Sigmoid colon (tissue), 7 donors: ENCODE data around the gene CCSER1. TPM values are rescaled to one million over a fixed set of nuclear protein-coding genes. Genes with fewer than 3 reads are reported as not detected.

ENCODE experiments used
- DNase-seq: peaks from one replicate; pipeline ENCODE4 v3.0.0-alpha.2; 2019
- H3K27ac ChIP-seq, 4 donors: fragments of 200-600 bp; sonication (generic); one replicate each; pipeline ENCODE4 v1.5.1; 2016 to 2019; ENCODE audit warnings: mild to moderate bottlenecking in 1 of 4
- H3K27me3 ChIP-seq, 3 donors: fragments of 200-600 bp; sonication (generic); one replicate each; pipeline ENCODE4 v1.5.1; 2019; ENCODE audit warnings: mild to moderate bottlenecking in 1 of 3
- H3K36me3 ChIP-seq, 4 donors: fragments of 200-600 bp; sonication (generic); one replicate each; pipeline ENCODE4 v1.5.1; 2016 to 2019
- H3K4me1 ChIP-seq, 4 donors: fragments of 200-600 bp; sonication (generic); one replicate each; pipeline ENCODE4 v1.5.1; 2017 to 2019
- H3K4me3 ChIP-seq, 4 donors: fragments of 200-600 bp; sonication (generic); one replicate each; pipeline ENCODE4 v1.5.1; 2017 to 2019; ENCODE audit warnings: mild to moderate bottlenecking in 2 of 4, moderate library complexity in 1 of 4
- H3K9me3 ChIP-seq, 4 donors: fragments of 200-600 bp in 3 of 4; sonication (generic) in 3 of 4; one replicate each; pipeline versions ENCODE4 v1.5.1 to v1.6.1; 2013 to 2019
- EP300 ChIP-seq, 4 donors: sonication (generic); formaldehyde crosslinking; IDR thresholded peaks; one replicate each; pipeline ENCODE4 v1.6.1; 2017; ENCODE audit warnings: antibody characterized with exemption in 4 of 4
- POLR2A ChIP-seq, 2 donors: fragments of 450-650 bp; IDR thresholded peaks; one replicate each; pipeline ENCODE4 v1.6.1; 2016; ENCODE audit warnings: antibody characterized with exemption in 2 of 2, mild to moderate bottlenecking in 2 of 2, moderate library complexity in 2 of 2
- POLR2AphosphoS5 ChIP-seq, 4 donors: sonication (generic); formaldehyde crosslinking; IDR thresholded peaks; one replicate each; pipeline ENCODE4 v1.6.1; 2017; ENCODE audit warnings: antibody characterized with exemption in 4 of 4
- WGBS, 2 donors: extraction: QIAGEN DNeasy Blood & Tissue Kit; methylation state at CpG; one replicate each; pipeline ENCODE4 v1.1.7; 2013; 5-methylcytosine and 5-hydroxymethylcytosine counted together
- intact Hi-C: fragments of 100-400 bp; cut with DNase I; formaldehyde crosslinking; loops from one replicate; pipeline ENCODE4 v1.15.1; 2023
- polyA plus RNA-seq, 3 donors: library from polyadenylated mRNA; stranded (reverse); fragments of 200-250 nt; gene quantifications; one replicate each; pipeline ENCODE4 v1.2.3, GENCODE V29; 2013
- total RNA-seq, 4 donors: library from RNA; depleted of rRNA; stranded (reverse); fragments of >200 nt; gene quantifications; one replicate each; pipeline ENCODE4 v1.1.0, GENCODE V29; 2016
- TF ChIP-seq, protein P1 (sequence below), 4 experiments: fragments of 450-650 bp in 3 of 4; fragments of 200-600 bp in 1 of 4; IDR thresholded peaks; one replicate each; pipeline ENCODE4 v1.5.1; 2016 to 2019; ENCODE audit warnings: antibody characterized with exemption in 4 of 4, mild to moderate bottlenecking in 3 of 4, moderate library complexity in 2 of 4
- donor health status: healthy with polysubstance abuse.
- donor health status: Bipolar disorder and iron deficiency.
- donor health status: healthy.

Gene CCSER1
- total and polyA plus RNA-seq, 7 donors: 1.6 to 7.2 (median 4.2) TPM

GRCh38 chr4:90799895-90800294 lies 672.7 kb downstream of the CCSER1 start:
- intact Hi-C loops: no loop called here
- Histone ChIP-seq H3K9me3 (no peaks in the 10 kb centered on the region), H3K4me3 (no peak overlapping the region), H3K36me3 (no peaks in the 10 kb centered on the region), H3K27ac (no peak overlapping the region), H3K4me1 (no peaks in the 10 kb centered on the region), H3K27me3 (no peaks in the 10 kb centered on the region)
- TF ChIP-seq POLR2A (IDR thresholded peaks at IDR 0.05) (no peak), POLR2AphosphoS5 (IDR thresholded peaks at IDR 0.05) (no peak), EP300 (IDR thresholded peaks at IDR 0.05) (no peak)
- TF ChIP-seq, protein P1, sequence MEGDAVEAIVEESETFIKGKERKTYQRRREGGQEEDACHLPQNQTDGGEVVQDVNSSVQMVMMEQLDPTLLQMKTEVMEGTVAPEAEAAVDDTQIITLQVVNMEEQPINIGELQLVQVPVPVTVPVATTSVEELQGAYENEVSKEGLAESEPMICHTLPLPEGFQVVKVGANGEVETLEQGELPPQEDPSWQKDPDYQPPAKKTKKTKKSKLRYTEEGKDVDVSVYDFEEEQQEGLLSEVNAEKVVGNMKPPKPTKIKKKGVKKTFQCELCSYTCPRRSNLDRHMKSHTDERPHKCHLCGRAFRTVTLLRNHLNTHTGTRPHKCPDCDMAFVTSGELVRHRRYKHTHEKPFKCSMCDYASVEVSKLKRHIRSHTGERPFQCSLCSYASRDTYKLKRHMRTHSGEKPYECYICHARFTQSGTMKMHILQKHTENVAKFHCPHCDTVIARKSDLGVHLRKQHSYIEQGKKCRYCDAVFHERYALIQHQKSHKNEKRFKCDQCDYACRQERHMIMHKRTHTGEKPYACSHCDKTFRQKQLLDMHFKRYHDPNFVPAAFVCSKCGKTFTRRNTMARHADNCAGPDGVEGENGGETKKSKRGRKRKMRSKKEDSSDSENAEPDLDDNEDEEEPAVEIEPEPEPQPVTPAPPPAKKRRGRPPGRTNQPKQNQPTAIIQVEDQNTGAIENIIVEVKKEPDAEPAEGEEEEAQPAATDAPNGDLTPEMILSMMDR (IDR thresholded peaks at IDR 0.05): no peak
- DNase-seq: no peak
- 96 to 97% methylated on average over 4 of the region's 4 CpGs for WGBS, 2 donors

- H3K27me3 ChIP-seq: no peaks in the 10 kb centered on the region
- no peak for DNase-seq
- H3K27ac ChIP-seq: no peak overlapping the region
- H3K36me3 ChIP-seq: no peaks in the 10 kb centered on the region
- 51 to 52% methylated on average over 4 of the region's 4 CpGs for WGBS, 2 donors
- no peaks in the 10 kb centered on the region for H3K4me1 ChIP-seq
- intact Hi-C loops: no loop called here
- peaks cover 0 to 11% (median 0%) of the 10 kb centered on the region in 4 donors for H3K9me3 ChIP-seq
- H3K4me3 ChIP-seq: no peak overlapping the region
- TF ChIP-seq POLR2A (IDR thresholded peaks at IDR 0.05) (no peak), POLR2AphosphoS5 (IDR thresholded peaks at IDR 0.05) (no peak), EP300 (IDR thresholded peaks at IDR 0.05) (no peak)
- TF ChIP-seq, protein P1 (IDR thresholded peaks at IDR 0.05): no peak
Measured at GRCh38 chr4:90815569-90815968, 688.4 kb downstream of the CCSER1 start.

- no peak for DNase-seq
- WGBS, 2 donors: 64 to 80% methylated on average over 2 of the region's 2 CpGs
- TF ChIP-seq POLR2A (IDR thresholded peaks at IDR 0.05) (no peak), EP300 (IDR thresholded peaks at IDR 0.05) (no peak), POLR2AphosphoS5 (IDR thresholded peaks at IDR 0.05) (no peak)
- TF ChIP-seq, protein P1 (IDR thresholded peaks at IDR 0.05): no peak
- Histone ChIP-seq H3K4me3 (no peak overlapping the region), H3K36me3 (no peaks in the 10 kb centered on the region), H3K4me1 (no peaks in the 10 kb centered on the region), H3K27ac (no peak overlapping the region), H3K9me3 (peaks cover 0 to 11% (median 0%) of the 10 kb centered on the region in 4 donors), H3K27me3 (no peaks in the 10 kb centered on the region)
- intact Hi-C loops: no loop called here
Measured at GRCh38 chr4:90816754-90817153, 689.6 kb downstream of the CCSER1 start.

- Histone ChIP-seq H3K4me3 (no peak overlapping the region), H3K36me3 (no peaks in the 10 kb centered on the region), H3K9me3 (no peaks in the 10 kb centered on the region), H3K27me3 (no peaks in the 10 kb centered on the region), H3K27ac (no peak overlapping the region), H3K4me1 (no peaks in the 10 kb centered on the region)
- TF ChIP-seq EP300 (IDR thresholded peaks at IDR 0.05) (no peak), POLR2A (IDR thresholded peaks at IDR 0.05) (no peak), POLR2AphosphoS5 (IDR thresholded peaks at IDR 0.05) (no peak)
- TF ChIP-seq, protein P1 (IDR thresholded peaks at IDR 0.05): no peak
- intact Hi-C loops: no loop called here
- no peak for DNase-seq
- 78 to 82% methylated on average over 2 of the region's 2 CpGs for WGBS, 2 donors
Measured at GRCh38 chr4:90824266-90825150, 697.3 kb downstream of the CCSER1 start.
